Astrocyte (in vitro differentiated cells and primary cell): ENCODE results near the gene SLC16A6.

Experiments used
- CTCF ChIP-seq: IDR thresholded peaks from 2 replicates; pipeline ENCODE4 v1.5.1; 2011; ENCODE audit warnings: low read depth, mild to moderate bottlenecking, inconsistent platforms, low read length, moderate library complexity; ENCODE audit not compliant: insufficient read depth
- EZH2 ChIP-seq: IDR thresholded peaks from 2 replicates; pipeline ENCODE4 v1.6.1; 2012; ENCODE audit warnings: mild to moderate bottlenecking, low read length, inconsistent platforms; ENCODE audit not compliant: insufficient read depth

GRCh38 chr17:68317458-68317857 lies 26.5 kb upstream of the SLC16A6 start:
- no peak for TF ChIP-seq CTCF
- TF ChIP-seq EZH2, result no peak
